Stomach (tissue), 9 donors: Measurements from ENCODE around the gene UBA5. TPM values are rescaled to one million over a fixed set of nuclear protein-coding genes. Genes with fewer than 3 reads are reported as not detected.
A peak's percentile ranks its signal among the peaks of the same experiment; 100 is the strongest.

Experiments used
- DNase-seq, 2 donors: peaks; one replicate each; pipeline versions ENCODE4 v3.0.0 to v3.0.0-alpha.2; 2013 to 2019
- H3K27ac ChIP-seq, 5 donors: fragments of 200-600 bp in 4 of 5; sonication (generic) in 4 of 5; one replicate each; pipeline ENCODE4 v1.5.1; 2013 to 2019; ENCODE audit warnings: mild to moderate bottlenecking in 1 of 5, moderate library complexity in 1 of 5
- H3K27me3 ChIP-seq, 3 donors: fragments of 200-600 bp; sonication (generic); one replicate each; pipeline ENCODE4 v1.5.1; 2017 to 2019; ENCODE audit warnings: mixed run types in 1 of 3
- H3K36me3 ChIP-seq, 4 donors: fragments of 200-600 bp; sonication (generic); 1 replicate in 3 of 4; 2 replicates in 1 of 4; pipeline ENCODE4 v1.5.1; 2016 to 2019
- H3K4me1 ChIP-seq, 4 donors: fragments of 200-600 bp; sonication (generic); one replicate each; pipeline ENCODE4 v1.5.1; 2016 to 2019
- H3K4me3 ChIP-seq, 4 donors: fragments of 200-600 bp; sonication (generic) in 3 of 4; one replicate each; pipeline ENCODE4 v1.5.1; 2016 to 2019; ENCODE audit warnings: mild to moderate bottlenecking in 1 of 4
- H3K9me3 ChIP-seq, 4 donors: fragments of 200-600 bp; sonication (generic); one replicate each; pipeline ENCODE4 v1.5.1; 2016 to 2019
- EP300 ChIP-seq: sonication (generic); formaldehyde crosslinking; IDR thresholded peaks from one replicate; pipeline ENCODE4 v1.6.1; 2017; ENCODE audit warnings: antibody characterized with exemption
- WGBS, 5 donors: extraction: QIAGEN DNeasy Blood & Tissue Kit in 3 of 5; methylation state at CpG; one replicate each; pipeline versions ENCODE4 v1.1.5 to v1.1.7; 2013 to 2018; 5-methylcytosine and 5-hydroxymethylcytosine counted together
- intact Hi-C: fragments of 100-400 bp; cut with DNase I; formaldehyde crosslinking; loops from one replicate; pipeline ENCODE4 v1.15.1; 2023; ENCODE audit warnings: low total_unique reads
- polyA plus RNA-seq, 3 donors: library from polyadenylated mRNA; stranded (reverse); fragments of 200-250 nt; gene quantifications; one replicate each; pipeline ENCODE4 v1.2.3, GENCODE V29; 2013
- total RNA-seq, 5 donors: library from RNA; depleted of rRNA; stranded (reverse); fragments of >200 nt; gene quantifications; one replicate each; pipeline versions ENCODE4 v1.1.0 to v1.2.3, GENCODE V29; 2014 to 2016
- TF ChIP-seq, protein P1 (sequence below), 7 experiments: fragments of 450-650 bp in 4 of 7; fragments of 200-600 bp in 3 of 7; sonication (generic) in 3 of 7; IDR thresholded peaks; one replicate each; pipeline ENCODE4 v1.5.1; 2016 to 2019; ENCODE audit warnings: antibody characterized with exemption in 7 of 7, control low read depth in 2 of 7, mild to moderate bottlenecking in 1 of 7
- donor health status: healthy with polysubstance abuse.
- donor health status: Bipolar disorder and iron deficiency.
- donor health status: healthy.

Gene UBA5
- total and polyA plus RNA-seq, 8 donors, result 20.2 to 88.7 (median 54.9) TPM

DNA sequence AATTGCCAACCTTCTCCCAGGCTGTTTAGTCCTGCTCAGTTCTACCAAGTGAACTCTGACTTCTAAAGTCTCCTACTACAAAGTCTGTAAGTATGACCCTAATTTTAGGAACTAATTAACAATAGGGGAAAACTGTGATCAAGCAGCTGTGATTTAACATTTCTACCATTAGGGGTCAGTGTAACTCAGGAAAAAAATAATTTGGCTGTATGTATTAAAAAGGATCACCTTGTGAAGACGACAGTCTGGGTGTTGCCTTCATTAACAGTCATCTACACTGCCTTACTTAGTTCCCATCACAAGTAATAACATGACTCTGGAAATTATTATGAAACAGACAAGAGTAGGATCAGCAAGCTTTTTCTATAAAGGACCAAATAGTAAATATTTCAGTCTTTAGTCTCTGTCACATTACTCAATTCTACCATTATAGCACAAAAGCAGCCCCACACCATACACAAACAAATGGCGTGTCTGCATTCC is 66.3 kb downstream of the UBA5 start:
- 6 to 16% (median 15%) methylated on average over 2 of the region's 2 CpGs for WGBS, 5 donors
- Histone ChIP-seq H3K36me3 (no peaks in the 10 kb centered on the region), H3K27ac (no peak overlapping the region), H3K4me3 (no peak overlapping the region), H3K9me3 (no peaks in the 10 kb centered on the region), H3K27me3 (no peaks in the 10 kb centered on the region), H3K4me1 (peaks cover 1 to 18% (median 10%) of the 10 kb centered on the region in 4 donors)
- no peak for TF ChIP-seq EP300
- TF ChIP-seq, protein P1, sequence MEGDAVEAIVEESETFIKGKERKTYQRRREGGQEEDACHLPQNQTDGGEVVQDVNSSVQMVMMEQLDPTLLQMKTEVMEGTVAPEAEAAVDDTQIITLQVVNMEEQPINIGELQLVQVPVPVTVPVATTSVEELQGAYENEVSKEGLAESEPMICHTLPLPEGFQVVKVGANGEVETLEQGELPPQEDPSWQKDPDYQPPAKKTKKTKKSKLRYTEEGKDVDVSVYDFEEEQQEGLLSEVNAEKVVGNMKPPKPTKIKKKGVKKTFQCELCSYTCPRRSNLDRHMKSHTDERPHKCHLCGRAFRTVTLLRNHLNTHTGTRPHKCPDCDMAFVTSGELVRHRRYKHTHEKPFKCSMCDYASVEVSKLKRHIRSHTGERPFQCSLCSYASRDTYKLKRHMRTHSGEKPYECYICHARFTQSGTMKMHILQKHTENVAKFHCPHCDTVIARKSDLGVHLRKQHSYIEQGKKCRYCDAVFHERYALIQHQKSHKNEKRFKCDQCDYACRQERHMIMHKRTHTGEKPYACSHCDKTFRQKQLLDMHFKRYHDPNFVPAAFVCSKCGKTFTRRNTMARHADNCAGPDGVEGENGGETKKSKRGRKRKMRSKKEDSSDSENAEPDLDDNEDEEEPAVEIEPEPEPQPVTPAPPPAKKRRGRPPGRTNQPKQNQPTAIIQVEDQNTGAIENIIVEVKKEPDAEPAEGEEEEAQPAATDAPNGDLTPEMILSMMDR (IDR thresholded peaks at IDR 0.05), result peak in 5 of 7 experiments; percentile 68 to 77 (median 73)
- intact Hi-C loops, result loop anchor here (5.0 to 10.0 kb wide), 2 partner anchors 311 to 698 kb away; partner anchors contain the start of gene TMEM108
- peak in 1 of 2 donors; percentile 69 for DNase-seq

Other genes with a start within 250 kb of the UBA5 start
- 100 to 1,000 TPM in 1 of 5 donors, 10 to 100 TPM in 4; 35.0 to 197 (median 58.8) TPM for gene DNAJC13, start 242.8 kb upstream of the UBA5 start, total RNA-seq
- gene DNAJC13, start 242.8 kb upstream of the UBA5 start, polyA plus RNA-seq, result 1 to 10 TPM; 6.5 to 8.9 (median 8.1) TPM
- gene ACKR4, start 63.1 kb upstream of the UBA5 start, total RNA-seq, result 10 to 100 TPM in 1 of 5 donors, 1 to 10 TPM in 3, under 1 TPM in 1; 0.58 to 16.7 (median 1.8) TPM
- 1 to 10 TPM; 1.8 to 4.0 (median 3.5) TPM for gene ACKR4, start 63.1 kb upstream of the UBA5 start, polyA plus RNA-seq
- gene ACAD11, start 520 bp upstream of the UBA5 start, total RNA-seq, result 100 to 1,000 TPM in 1 of 5 donors, 10 to 100 TPM in 4; 17.5 to 137 (median 55.2) TPM
- 10 to 100 TPM in 1 of 3 donors, 1 to 10 TPM in 2; 2.6 to 10.1 (median 5.2) TPM for gene ACAD11, start 520 bp upstream of the UBA5 start, polyA plus RNA-seq
- 100 to 1,000 TPM in 1 of 5 donors, 10 to 100 TPM in 4; 19.3 to 213 (median 78.1) TPM for gene NPHP3, start 62.1 kb downstream of the UBA5 start, total RNA-seq
- gene NPHP3, start 62.1 kb downstream of the UBA5 start, polyA plus RNA-seq, result 1 to 10 TPM; 3.9 to 5.8 (median 5.2) TPM